ENCODE measurements around the gene GPR25.

GPR25 gene

GRCh38 chr1:200845360-200845759 is 27.4 kb upstream of the GPR25 start:
- TF ChIP-seq CTCF (IDR thresholded peaks at IDR 0.05; ENCODE audit: low read depth, low read length), result no peak
- in situ Hi-C loops (cut with HindIII; ENCODE audit: low sequenced_read_pairs), result no loop called here
- no peak overlapping the region for H3K4me3 ChIP-seq (ENCODE audit: low read depth, low read length)

GRCh38 chr1:200846398-200846797 is 26.4 kb upstream of the GPR25 start:
- DNase-seq (ENCODE audit: low read depth, low spot score), result no peak
- in situ Hi-C loops (cut with HindIII; ENCODE audit: low sequenced_read_pairs), result no loop called here
- H3K4me3 ChIP-seq (ENCODE audit: low read depth, low read length), result no peak overlapping the region
- no peak for TF ChIP-seq CTCF (IDR thresholded peaks at IDR 0.05; ENCODE audit: low read depth, low read length)

More at GRCh38 chr1:200845360-200845759, 27.4 kb upstream of the GPR25 start:
- no peak for DNase-seq (ENCODE audit: low read depth, low spot score)

- no peak for DNase-seq (ENCODE audit: low read depth, low spot score)
- TF ChIP-seq CTCF (IDR thresholded peaks at IDR 0.05; ENCODE audit: low read depth, low read length), result no peak
- in situ Hi-C loops (cut with HindIII; ENCODE audit: low sequenced_read_pairs), result no loop called here
- H3K4me3 ChIP-seq (ENCODE audit: low read depth, low read length), result no peak overlapping the region
Measured at GRCh38 chr1:200849430-200849829, 23.4 kb upstream of the GPR25 start.

- no peak for DNase-seq (ENCODE audit: low read depth, low spot score)
- H3K4me3 ChIP-seq (ENCODE audit: low read depth, low read length), result no peak overlapping the region
- TF ChIP-seq CTCF (IDR thresholded peaks at IDR 0.05; ENCODE audit: low read depth, low read length), result no peak
- in situ Hi-C loops (cut with HindIII; ENCODE audit: low sequenced_read_pairs), result no loop called here
Measured at GRCh38 chr1:200850554-200850953, 22.2 kb upstream of the GPR25 start.

GRCh38 chr1:200856716-200857357 is 15.9 kb upstream of the GPR25 start:
- in situ Hi-C loops (cut with HindIII; ENCODE audit: low sequenced_read_pairs), result no loop called here
- DNase-seq (ENCODE audit: low read depth, low spot score), result peak; percentile 86

GRCh38 chr1:200857804-200858203 is 15.0 kb upstream of the GPR25 start:
- in situ Hi-C loops (cut with HindIII; ENCODE audit: low sequenced_read_pairs), result no loop called here

More at GRCh38 chr1:200856716-200857357, 15.9 kb upstream of the GPR25 start:
- no peak for TF ChIP-seq CTCF (IDR thresholded peaks at IDR 0.05; ENCODE audit: low read depth, low read length)
- no peak overlapping the region for H3K4me3 ChIP-seq (ENCODE audit: low read depth, low read length)

More at GRCh38 chr1:200857804-200858203, 15.0 kb upstream of the GPR25 start:
- H3K4me3 ChIP-seq (ENCODE audit: low read depth, low read length), result no peak overlapping the region
- no peak for TF ChIP-seq CTCF (IDR thresholded peaks at IDR 0.05; ENCODE audit: low read depth, low read length)
- DNase-seq (ENCODE audit: low read depth, low spot score), result no peak
